Measurements from ENCODE around the gene KANSL1. TPM values are rescaled to one million over a fixed set of nuclear protein-coding genes. Genes with fewer than 3 reads are reported as not detected.

Gene KANSL1
- total RNA-seq, 1 donor from 2014 or later, result 191 TPM

DNA sequence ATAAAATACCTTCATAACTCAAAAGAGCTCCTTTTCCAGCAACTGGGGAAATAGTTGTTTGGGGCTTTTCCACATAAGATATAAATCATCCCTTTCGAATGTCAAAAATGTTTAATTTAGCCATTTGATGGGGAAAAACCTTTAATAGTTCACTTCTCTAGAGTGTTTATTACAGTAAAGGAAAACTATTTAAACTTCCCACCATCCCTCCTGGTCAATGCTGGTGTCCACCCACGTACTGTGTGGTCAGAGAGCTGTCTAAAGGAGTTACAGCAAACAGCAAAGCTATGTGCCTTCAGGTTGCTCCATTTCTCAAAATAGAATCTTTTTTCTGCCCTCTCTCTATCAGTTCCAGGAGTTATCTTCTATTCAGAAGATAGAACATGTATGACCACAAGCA is 33.5 kb downstream of the KANSL1 start:
- Mint-ChIP-seq H3K4me1 (ENCODE audit: low read depth, unreplicated experiment) (peaks cover 33% of the 10 kb centered on the region), H3K9me3 (ENCODE audit: unreplicated experiment) (peaks cover 4% of the 10 kb centered on the region)
- TF ChIP-seq, protein P1, sequence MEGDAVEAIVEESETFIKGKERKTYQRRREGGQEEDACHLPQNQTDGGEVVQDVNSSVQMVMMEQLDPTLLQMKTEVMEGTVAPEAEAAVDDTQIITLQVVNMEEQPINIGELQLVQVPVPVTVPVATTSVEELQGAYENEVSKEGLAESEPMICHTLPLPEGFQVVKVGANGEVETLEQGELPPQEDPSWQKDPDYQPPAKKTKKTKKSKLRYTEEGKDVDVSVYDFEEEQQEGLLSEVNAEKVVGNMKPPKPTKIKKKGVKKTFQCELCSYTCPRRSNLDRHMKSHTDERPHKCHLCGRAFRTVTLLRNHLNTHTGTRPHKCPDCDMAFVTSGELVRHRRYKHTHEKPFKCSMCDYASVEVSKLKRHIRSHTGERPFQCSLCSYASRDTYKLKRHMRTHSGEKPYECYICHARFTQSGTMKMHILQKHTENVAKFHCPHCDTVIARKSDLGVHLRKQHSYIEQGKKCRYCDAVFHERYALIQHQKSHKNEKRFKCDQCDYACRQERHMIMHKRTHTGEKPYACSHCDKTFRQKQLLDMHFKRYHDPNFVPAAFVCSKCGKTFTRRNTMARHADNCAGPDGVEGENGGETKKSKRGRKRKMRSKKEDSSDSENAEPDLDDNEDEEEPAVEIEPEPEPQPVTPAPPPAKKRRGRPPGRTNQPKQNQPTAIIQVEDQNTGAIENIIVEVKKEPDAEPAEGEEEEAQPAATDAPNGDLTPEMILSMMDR (IDR thresholded peaks at IDR 0.05; ENCODE audit: partially characterized antibody, unreplicated experiment), result no peak

DNA sequence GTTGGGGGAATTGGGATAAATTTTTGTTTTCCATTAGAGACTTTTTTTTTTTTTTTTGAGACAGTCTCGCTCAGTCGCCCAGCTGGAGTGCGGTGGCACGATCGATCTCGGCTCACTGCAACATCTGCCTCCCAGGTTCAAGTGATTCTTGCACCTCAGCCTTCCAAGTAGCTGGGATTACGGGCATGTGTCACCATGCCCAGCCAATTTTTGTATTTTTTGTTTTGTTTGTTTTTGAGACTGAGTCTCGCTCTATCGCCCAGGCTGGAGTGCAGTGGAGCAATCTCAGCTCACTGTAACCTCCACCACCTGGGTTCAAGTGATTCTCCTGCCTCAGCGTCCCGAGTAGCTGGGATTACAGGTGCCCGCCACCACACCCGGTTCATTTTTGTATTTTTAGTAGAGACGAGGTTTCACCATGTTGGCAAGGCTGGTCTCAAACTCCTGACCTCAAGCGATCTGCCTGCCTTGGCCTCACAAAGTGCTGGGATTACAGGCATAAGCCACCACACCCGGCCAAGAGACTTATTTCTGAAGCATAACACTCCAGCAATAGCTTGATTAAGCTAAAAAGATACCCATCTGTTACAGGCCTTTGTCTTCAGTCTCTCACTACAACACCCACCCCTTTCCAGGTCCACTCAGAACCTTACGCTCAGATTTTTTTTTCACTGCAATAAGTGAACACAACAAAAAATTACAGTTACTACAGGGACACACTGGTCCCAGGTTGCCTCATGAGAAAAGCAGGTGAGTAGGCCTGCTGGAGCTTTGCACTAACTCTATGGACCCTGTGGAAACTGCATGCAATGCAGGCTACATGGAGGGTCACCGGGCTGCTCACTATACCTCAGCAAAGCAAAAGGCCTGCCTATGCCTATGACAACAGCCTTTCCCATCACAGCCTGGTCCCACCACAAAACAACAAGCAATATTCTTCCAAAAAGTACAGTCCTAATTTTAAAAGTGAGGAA is 34.6 kb downstream of the KANSL1 start:
- no peaks in the 10 kb centered on the region for H3K36me3 Mint-ChIP-seq (ENCODE audit: unreplicated experiment)
- peak overlapping the region; percentile 75 for H3K27ac Mint-ChIP-seq (ENCODE audit: unreplicated experiment)
- peaks cover 28% of the 10 kb centered on the region for H3K4me1 Mint-ChIP-seq (ENCODE audit: low read depth, unreplicated experiment)
- TF ChIP-seq, protein P1 (IDR thresholded peaks at IDR 0.05; ENCODE audit: partially characterized antibody, unreplicated experiment), result no peak
- peaks cover 9% of the 10 kb centered on the region for H3K27me3 Mint-ChIP-seq (ENCODE audit: unreplicated experiment)
- no peak overlapping the region for H3K4me3 Mint-ChIP-seq (ENCODE audit: unreplicated experiment)
- peaks cover 7% of the 10 kb centered on the region for H3K9me3 Mint-ChIP-seq (ENCODE audit: unreplicated experiment)
- DNase-seq, result no peak

More for the DNA sequence above, 33.5 kb downstream of the KANSL1 start:
- Mint-ChIP-seq H3K36me3 (ENCODE audit: unreplicated experiment) (no peaks in the 10 kb centered on the region), H3K27me3 (ENCODE audit: unreplicated experiment) (peaks cover 7% of the 10 kb centered on the region), H3K27ac (ENCODE audit: unreplicated experiment) (no peak overlapping the region), H3K4me3 (ENCODE audit: unreplicated experiment) (no peak overlapping the region)
- DNase-seq, result no peak

DNA sequence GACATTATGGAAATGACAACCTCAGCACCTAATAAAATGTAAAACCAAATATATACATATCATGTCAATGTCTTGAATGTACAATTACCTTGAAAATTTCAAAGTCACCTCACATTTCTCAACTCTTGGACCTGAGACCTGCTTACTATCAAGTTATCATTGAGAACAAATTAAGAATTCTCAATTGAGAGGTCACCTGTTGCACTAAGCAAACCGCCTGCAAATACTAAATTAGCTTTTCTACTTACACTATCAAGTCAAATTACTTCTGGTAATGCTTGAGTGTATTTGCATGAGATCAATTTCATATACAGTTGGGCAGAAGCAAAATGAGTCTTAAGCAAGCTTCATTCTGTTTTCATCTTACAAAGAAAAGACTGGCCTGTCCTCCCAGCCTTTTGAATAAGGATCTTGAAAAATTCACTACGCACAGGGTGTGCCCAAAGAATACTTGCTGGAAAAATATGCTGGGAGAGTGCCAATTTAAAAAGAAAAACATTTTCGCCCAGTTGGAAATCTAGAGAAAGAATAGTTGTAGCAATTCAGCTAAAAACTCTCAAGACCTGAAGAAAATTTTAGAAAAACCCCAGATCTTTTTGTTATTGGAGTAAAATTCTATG is 35.7 kb downstream of the KANSL1 start:
- peaks cover 9% of the 10 kb centered on the region for H3K27me3 Mint-ChIP-seq (ENCODE audit: unreplicated experiment)
- no peak overlapping the region for H3K27ac Mint-ChIP-seq (ENCODE audit: unreplicated experiment)
- H3K36me3 Mint-ChIP-seq (ENCODE audit: unreplicated experiment), result no peaks in the 10 kb centered on the region
- H3K4me1 Mint-ChIP-seq (ENCODE audit: low read depth, unreplicated experiment), result peaks cover 29% of the 10 kb centered on the region
- DNase-seq, result no peak
- TF ChIP-seq, protein P1 (IDR thresholded peaks at IDR 0.05; ENCODE audit: partially characterized antibody, unreplicated experiment), result no peak
- no peak overlapping the region for H3K4me3 Mint-ChIP-seq (ENCODE audit: unreplicated experiment)
- H3K9me3 Mint-ChIP-seq (ENCODE audit: unreplicated experiment), result peaks cover 7% of the 10 kb centered on the region

DNA sequence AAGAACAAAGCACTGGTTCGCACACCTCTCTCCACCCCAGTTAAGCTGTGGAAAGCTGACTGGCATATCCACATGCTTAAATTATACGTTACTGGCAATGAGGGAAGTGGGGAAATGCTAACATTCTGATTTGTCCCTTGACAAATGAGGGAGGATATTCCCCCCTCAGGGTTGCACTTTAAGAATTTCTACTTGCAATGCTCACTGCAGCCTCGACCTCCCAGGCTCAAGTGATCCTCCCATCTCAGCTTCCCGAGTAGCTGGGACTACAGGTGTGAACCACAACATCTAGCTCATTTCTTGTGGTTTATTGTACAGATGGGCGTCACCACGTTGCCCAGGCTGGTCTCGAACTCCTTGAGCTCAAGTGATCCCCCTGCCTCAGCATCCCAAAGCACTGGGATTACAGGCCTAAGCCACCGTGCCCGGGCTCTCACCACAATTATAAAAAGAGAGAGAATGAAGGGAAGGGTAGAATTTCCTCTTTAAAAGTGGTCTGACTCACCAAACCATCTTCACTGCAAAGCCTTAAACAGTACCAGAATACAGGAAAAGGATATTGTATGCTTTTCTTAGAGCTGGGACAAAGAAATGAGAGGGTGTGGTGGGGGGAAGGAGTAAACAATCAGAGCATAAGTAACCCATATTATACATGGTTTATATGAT is 38.9 kb downstream of the KANSL1 start:
- TF ChIP-seq, protein P1 (IDR thresholded peaks at IDR 0.05; ENCODE audit: partially characterized antibody, unreplicated experiment), result no peak
- peaks cover 8% of the 10 kb centered on the region for H3K27me3 Mint-ChIP-seq (ENCODE audit: unreplicated experiment)
- H3K27ac Mint-ChIP-seq (ENCODE audit: unreplicated experiment), result peak overlapping the region; percentile 23
- peaks cover 5% of the 10 kb centered on the region for H3K9me3 Mint-ChIP-seq (ENCODE audit: unreplicated experiment)
- H3K4me3 Mint-ChIP-seq (ENCODE audit: unreplicated experiment), result no peak overlapping the region
- no peak for DNase-seq
- H3K4me1 Mint-ChIP-seq (ENCODE audit: low read depth, unreplicated experiment), result peaks cover 33% of the 10 kb centered on the region
- H3K36me3 Mint-ChIP-seq (ENCODE audit: unreplicated experiment), result no peaks in the 10 kb centered on the region
